ENCODE results near the gene ACVR1B. TPM values are rescaled to one million over a fixed set of nuclear protein-coding genes. Genes with fewer than 3 reads are reported as not detected.

Gene ACVR1B
- total RNA-seq, 1 donor from 2014 or later, result 23.6 TPM

GRCh38 chr12:51922762-51923505 is 28.6 kb upstream of the ACVR1B start:
- intact Hi-C loops (cut with DNase I), result no loop called here
- no peak for TF ChIP-seq POLR2A (IDR thresholded peaks at IDR 0.05)
- TF ChIP-seq POLR2AphosphoS5 (IDR thresholded peaks at IDR 0.05; ENCODE audit: insufficient read depth in 1 of 2, low read depth in 1 of 2), result no peak
- no peak for TF ChIP-seq CTCF (IDR thresholded peaks at IDR 0.05)
- DNase-seq (ENCODE audit: extremely low spot score in 2 of 2), result no peak
- Histone ChIP-seq H3K36me3 (no peaks in the 10 kb centered on the region), H3K27me3 (no peaks in the 10 kb centered on the region), H3K9me3 (no peaks in the 10 kb centered on the region), H3K27ac (peak overlapping the region; percentile 66), H3K4me3 (peak overlapping the region; percentile 4 to 22), H3K4me1 (peaks cover 26% of the 10 kb centered on the region)

GRCh38 chr12:51923506-51924365 is 27.8 kb upstream of the ACVR1B start:
- peak in 1 of 2 donors; percentile 92 for DNase-seq (ENCODE audit: extremely low spot score in 2 of 2)
- peak overlapping the region; percentile 66 for H3K27ac ChIP-seq
- intact Hi-C loops (cut with DNase I), result no loop called here

GRCh38 chr12:51924551-51925319 is 26.8 kb upstream of the ACVR1B start:
- DNase-seq (ENCODE audit: extremely low spot score in 2 of 2), result no peak
- H3K4me3 ChIP-seq, result no peak overlapping the region
- H3K27me3 ChIP-seq, result no peaks in the 10 kb centered on the region
- no peaks in the 10 kb centered on the region for H3K36me3 ChIP-seq
- intact Hi-C loops (cut with DNase I), result no loop called here
- peaks cover 25% of the 10 kb centered on the region for H3K4me1 ChIP-seq
- H3K9me3 ChIP-seq, result no peaks in the 10 kb centered on the region
- TF ChIP-seq CTCF (IDR thresholded peaks at IDR 0.05), result no peak
- no peak for TF ChIP-seq POLR2A (IDR thresholded peaks at IDR 0.05)
- no peak overlapping the region for H3K27ac ChIP-seq

More at GRCh38 chr12:51923506-51924365, 27.8 kb upstream of the ACVR1B start:
- H3K9me3 ChIP-seq, result no peaks in the 10 kb centered on the region
- H3K4me1 ChIP-seq, result peaks cover 25% of the 10 kb centered on the region
- peak; percentile 73 to 80 (median 78) for TF ChIP-seq CTCF (IDR thresholded peaks at IDR 0.05)
- TF ChIP-seq POLR2A (IDR thresholded peaks at IDR 0.05), result no peak
- peak in 1 of 2 donors; percentile 62 for TF ChIP-seq POLR2AphosphoS5 (IDR thresholded peaks at IDR 0.05; ENCODE audit: insufficient read depth in 1 of 2, low read depth in 1 of 2)
- peak overlapping the region; percentile 4 to 22 for H3K4me3 ChIP-seq
- no peaks in the 10 kb centered on the region for H3K36me3 ChIP-seq
- H3K27me3 ChIP-seq, result no peaks in the 10 kb centered on the region

- intact Hi-C loops (cut with DNase I), result no loop called here
- H3K27ac ChIP-seq, result no peak overlapping the region
These were observed 26.0 kb upstream of the ACVR1B start for GRCh38 chr12:51925346-51926063.

More at GRCh38 chr12:51925346-51926063, 26.0 kb upstream of the ACVR1B start:
- Histone ChIP-seq H3K36me3 (no peaks in the 10 kb centered on the region), H3K9me3 (no peaks in the 10 kb centered on the region), H3K4me1 (peaks cover 25% of the 10 kb centered on the region), H3K27me3 (no peaks in the 10 kb centered on the region), H3K4me3 (no peak overlapping the region)
- no peak for DNase-seq (ENCODE audit: extremely low spot score in 2 of 2)
- no peak for TF ChIP-seq CTCF (IDR thresholded peaks at IDR 0.05)
- TF ChIP-seq POLR2A (IDR thresholded peaks at IDR 0.05), result no peak
- TF ChIP-seq POLR2AphosphoS5 (IDR thresholded peaks at IDR 0.05; ENCODE audit: insufficient read depth in 1 of 2, low read depth in 1 of 2), result no peak

Data from vagina (tissue), 2 donors.